HEK293 (cell line): ENCODE measurements around the gene TYRP1.

ENCODE experiments used
- CTCF ChIA-PET: fragments of 350-600 bp; formaldehyde crosslinking; extraction: SDS; loops from one replicate; lab custom pipeline; 2021; ENCODE audit warnings: antibody characterized with exemption; lab: Yijun Ruan, JAX
- POLR2A ChIA-PET: fragments of 300-600 bp; formaldehyde crosslinking; extraction: SDS; loops from one replicate; lab custom pipeline; 2020; ENCODE audit warnings: antibody characterized with exemption, inconsistent platforms; lab: Yijun Ruan, JAX
- H3K27ac ChIP-seq: fragments of 200-500 bp; sonication (Bioruptor generic); 2 replicates; pipeline ENCODE4 v1.5.1; 2014; ENCODE audit warnings: low read depth, low read length, control low read depth, inconsistent platforms; ENCODE audit errors: extremely low read depth
- H3K36me3 ChIP-seq, 2 experiments: fragments of 200-500 bp in 1 of 2; sonication (Bioruptor generic) in 1 of 2; 1 replicate in 1 of 2; 2 replicates in 1 of 2; pipeline ENCODE4 v1.5.1; 2014 to 2017; ENCODE audit warnings: inconsistent platforms in 2 of 2, low read length in 2 of 2; ENCODE audit not compliant: control insufficient read depth in 2 of 2, insufficient read depth in 1 of 2
- H3K4me1 ChIP-seq: fragments of 200-500 bp; sonication (Bioruptor generic); 2 replicates; pipeline ENCODE4 v1.5.1; 2014; ENCODE audit warnings: mild to moderate bottlenecking, low read length, inconsistent platforms; ENCODE audit not compliant: control insufficient read depth, insufficient read depth
- H3K4me3 ChIP-seq: 2 replicates; pipeline ENCODE4 v1.5.1; 2011; ENCODE audit warnings: low read depth, mild to moderate bottlenecking, control low read depth, low read length, moderate library complexity
- H3K9me3 ChIP-seq: fragments of 200-500 bp; sonication (Bioruptor generic); 2 replicates; pipeline ENCODE4 v1.5.1; 2014; ENCODE audit warnings: low read depth, low read length, inconsistent platforms; ENCODE audit not compliant: control insufficient read depth, insufficient read depth
- KLF16 ChIP-seq: fragments of 450-650 bp; formaldehyde crosslinking; IDR thresholded peaks from 2 replicates; pipeline ENCODE4 v1.5.1; 2017; ENCODE audit warnings: missing biosample characterization, missing genetic modification characterization
- TCF7L2 ChIP-seq: IDR thresholded peaks from 2 replicates; pipeline ENCODE4 v1.6.1; 2011; ENCODE audit warnings: low read depth, mild to moderate bottlenecking, inconsistent platforms, low read length, moderate library complexity, borderline replicate concordance
- ZBTB49 ChIP-seq: fragments of 450-650 bp; formaldehyde crosslinking; IDR thresholded peaks from 2 replicates; pipeline ENCODE4 v1.5.1; 2016; ENCODE audit warnings: missing biosample characterization, missing genetic modification characterization, low read depth
- ZEB2 ChIP-seq: fragments of 450-650 bp; formaldehyde crosslinking; IDR thresholded peaks from 2 replicates; pipeline ENCODE4 v1.5.1; 2016; ENCODE audit warnings: missing biosample characterization, missing genetic modification characterization
- ZFHX2 ChIP-seq: fragments of 450-650 bp; formaldehyde crosslinking; conservative IDR thresholded peaks from 2 replicates; pipeline ENCODE4 v1.5.1; 2016; ENCODE audit warnings: missing biosample characterization, missing genetic modification characterization
- ZNF184 ChIP-seq: fragments of 450-650 bp; IDR thresholded peaks from 2 replicates; pipeline ENCODE4 v1.5.1; 2018; ENCODE audit warnings: missing biosample characterization, mild to moderate bottlenecking, missing genetic modification characterization
- ZNF302 ChIP-seq: fragments of 450-650 bp; formaldehyde crosslinking; IDR thresholded peaks from 2 replicates; pipeline ENCODE4 v1.5.1; 2016; ENCODE audit warnings: missing biosample characterization, missing genetic modification characterization, low read depth
- ZNF335 ChIP-seq: fragments of 450-650 bp; formaldehyde crosslinking; conservative IDR thresholded peaks from 2 replicates; pipeline ENCODE4 v1.5.1; 2016; ENCODE audit warnings: missing biosample characterization, missing genetic modification characterization
- ZNF473 ChIP-seq: fragments of 450-650 bp; formaldehyde crosslinking; IDR thresholded peaks from 2 replicates; pipeline ENCODE4 v1.5.1; 2017; ENCODE audit warnings: missing biosample characterization, missing genetic modification characterization
- ZNF510 ChIP-seq: fragments of 450-650 bp; formaldehyde crosslinking; IDR thresholded peaks from 2 replicates; pipeline ENCODE4 v1.5.1; 2018; ENCODE audit warnings: mild to moderate bottlenecking, missing genetic modification characterization, missing biosample characterization; ENCODE audit not compliant: insufficient replicate concordance
- ZNF529 ChIP-seq: fragments of 450-650 bp; formaldehyde crosslinking; IDR thresholded peaks from 2 replicates; pipeline ENCODE4 v1.5.1; 2017; ENCODE audit warnings: missing genetic modification characterization, missing biosample characterization; ENCODE audit not compliant: insufficient replicate concordance
- ZNF596 ChIP-seq: fragments of 450-650 bp; IDR thresholded peaks from 2 replicates; pipeline ENCODE4 v1.5.0; 2018; ENCODE audit warnings: missing biosample characterization, mild to moderate bottlenecking, missing genetic modification characterization, moderate library complexity
- ZNF623 ChIP-seq: fragments of 450-650 bp; formaldehyde crosslinking; IDR thresholded peaks from 2 replicates; pipeline ENCODE4 v1.5.1; 2016; ENCODE audit warnings: missing biosample characterization, missing genetic modification characterization
- ZNF626 ChIP-seq: fragments of 450-650 bp; sonication (Bioruptor Pico); formaldehyde crosslinking; IDR thresholded peaks from 2 replicates; pipeline ENCODE4 v1.5.1; 2018; ENCODE audit warnings: missing biosample characterization, missing genetic modification characterization, inconsistent platforms
- ZNF791 ChIP-seq: fragments of 450-650 bp; formaldehyde crosslinking; IDR thresholded peaks from 2 replicates; pipeline ENCODE4 v1.5.1; 2016; ENCODE audit warnings: missing biosample characterization, missing genetic modification characterization
- TF ChIP-seq, protein P1 (sequence below): fragments of 450-650 bp; formaldehyde crosslinking; IDR thresholded peaks from 2 replicates; pipeline ENCODE4 v1.5.1; 2016; ENCODE audit warnings: missing biosample characterization, missing genetic modification characterization, low read depth
- TF ChIP-seq, protein P2 (sequence below): fragments of 450-650 bp; formaldehyde crosslinking; IDR thresholded peaks from 2 replicates; pipeline ENCODE4 v1.5.1; 2017; ENCODE audit warnings: missing biosample characterization, missing genetic modification characterization
- TF ChIP-seq, protein P3 (sequence below): fragments of 450-650 bp; formaldehyde crosslinking; conservative IDR thresholded peaks from 2 replicates; pipeline ENCODE4 v1.5.1; 2016; ENCODE audit warnings: low read depth, missing biosample characterization, missing genetic modification characterization

The TYRP1 gene

DNA sequence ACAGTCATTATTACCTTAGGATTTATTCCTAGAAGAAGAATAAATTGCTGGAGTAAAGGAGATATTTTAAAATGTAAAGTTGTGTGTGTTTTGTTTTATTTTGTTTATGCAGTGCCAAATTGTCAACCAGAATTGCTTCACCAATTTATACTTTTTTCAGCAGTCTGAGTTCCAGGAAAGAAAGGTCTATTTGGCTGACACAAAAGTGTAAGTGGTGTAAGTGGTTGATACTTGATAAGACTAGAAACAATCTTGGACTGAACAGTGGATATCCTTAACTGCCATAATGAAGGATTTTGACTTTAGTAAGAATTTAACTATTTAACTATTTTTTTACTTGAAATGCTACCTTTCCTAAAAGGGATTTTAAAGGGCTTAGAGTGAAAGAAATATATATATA, 37.7 kb downstream of the TYRP1 start:
- TF ChIP-seq, protein P1, sequence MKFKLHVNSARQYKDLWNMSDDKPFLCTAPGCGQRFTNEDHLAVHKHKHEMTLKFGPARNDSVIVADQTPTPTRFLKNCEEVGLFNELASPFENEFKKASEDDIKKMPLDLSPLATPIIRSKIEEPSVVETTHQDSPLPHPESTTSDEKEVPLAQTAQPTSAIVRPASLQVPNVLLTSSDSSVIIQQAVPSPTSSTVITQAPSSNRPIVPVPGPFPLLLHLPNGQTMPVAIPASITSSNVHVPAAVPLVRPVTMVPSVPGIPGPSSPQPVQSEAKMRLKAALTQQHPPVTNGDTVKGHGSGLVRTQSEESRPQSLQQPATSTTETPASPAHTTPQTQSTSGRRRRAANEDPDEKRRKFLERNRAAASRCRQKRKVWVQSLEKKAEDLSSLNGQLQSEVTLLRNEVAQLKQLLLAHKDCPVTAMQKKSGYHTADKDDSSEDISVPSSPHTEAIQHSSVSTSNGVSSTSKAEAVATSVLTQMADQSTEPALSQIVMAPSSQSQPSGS (tag by site-specific recombination): no peak
- TF ChIP-seq ZNF510 (no peak), ZNF529 (tag by site-specific recombination) (no peak)
- Histone ChIP-seq H3K27ac (no peak overlapping the region), H3K9me3 (no peaks in the 10 kb centered on the region), H3K4me1 (no peaks in the 10 kb centered on the region), H3K4me3 (no peak overlapping the region), H3K36me3 (no peaks in the 10 kb centered on the region)
- ChIA-PET CTCF (interaction anchor here (0.8 kb wide), 1 partner anchor 89 kb away, joined by 4 read pairs; no protein-coding TSS in a partner anchor), POLR2A (no interaction called here)

GRCh38 chr9:12732971-12733370, 39.8 kb downstream of the TYRP1 start:
- ChIA-PET POLR2A (no interaction called here), CTCF (interaction anchor here (0.8 to 3.2 kb wide), 4 partner anchors 8 to 152 kb away, joined by 3 to 15 read pairs (median 4); no protein-coding TSS in a partner anchor)
- H3K36me3 ChIP-seq: no peaks in the 10 kb centered on the region
- TF ChIP-seq ZNF473: no peak
- TF ChIP-seq ZBTB49 (tag by site-specific recombination): no peak
- no peak for TF ChIP-seq KLF16
- no peak for TF ChIP-seq ZEB2 (tag by site-specific recombination)
- no peak for TF ChIP-seq ZNF596 (tag by site-specific recombination)
- TF ChIP-seq ZNF626: no peak
- TF ChIP-seq ZNF510: no peak
- no peak for TF ChIP-seq ZNF184 (tag by site-specific recombination)
- TF ChIP-seq, protein P2, sequence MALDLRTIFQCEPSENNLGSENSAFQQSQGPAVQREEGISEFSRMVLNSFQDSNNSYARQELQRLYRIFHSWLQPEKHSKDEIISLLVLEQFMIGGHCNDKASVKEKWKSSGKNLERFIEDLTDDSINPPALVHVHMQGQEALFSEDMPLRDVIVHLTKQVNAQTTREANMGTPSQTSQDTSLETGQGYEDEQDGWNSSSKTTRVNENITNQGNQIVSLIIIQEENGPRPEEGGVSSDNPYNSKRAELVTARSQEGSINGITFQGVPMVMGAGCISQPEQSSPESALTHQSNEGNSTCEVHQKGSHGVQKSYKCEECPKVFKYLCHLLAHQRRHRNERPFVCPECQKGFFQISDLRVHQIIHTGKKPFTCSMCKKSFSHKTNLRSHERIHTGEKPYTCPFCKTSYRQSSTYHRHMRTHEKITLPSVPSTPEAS (tag by site-specific recombination): no peak
- TF ChIP-seq, protein P3, sequence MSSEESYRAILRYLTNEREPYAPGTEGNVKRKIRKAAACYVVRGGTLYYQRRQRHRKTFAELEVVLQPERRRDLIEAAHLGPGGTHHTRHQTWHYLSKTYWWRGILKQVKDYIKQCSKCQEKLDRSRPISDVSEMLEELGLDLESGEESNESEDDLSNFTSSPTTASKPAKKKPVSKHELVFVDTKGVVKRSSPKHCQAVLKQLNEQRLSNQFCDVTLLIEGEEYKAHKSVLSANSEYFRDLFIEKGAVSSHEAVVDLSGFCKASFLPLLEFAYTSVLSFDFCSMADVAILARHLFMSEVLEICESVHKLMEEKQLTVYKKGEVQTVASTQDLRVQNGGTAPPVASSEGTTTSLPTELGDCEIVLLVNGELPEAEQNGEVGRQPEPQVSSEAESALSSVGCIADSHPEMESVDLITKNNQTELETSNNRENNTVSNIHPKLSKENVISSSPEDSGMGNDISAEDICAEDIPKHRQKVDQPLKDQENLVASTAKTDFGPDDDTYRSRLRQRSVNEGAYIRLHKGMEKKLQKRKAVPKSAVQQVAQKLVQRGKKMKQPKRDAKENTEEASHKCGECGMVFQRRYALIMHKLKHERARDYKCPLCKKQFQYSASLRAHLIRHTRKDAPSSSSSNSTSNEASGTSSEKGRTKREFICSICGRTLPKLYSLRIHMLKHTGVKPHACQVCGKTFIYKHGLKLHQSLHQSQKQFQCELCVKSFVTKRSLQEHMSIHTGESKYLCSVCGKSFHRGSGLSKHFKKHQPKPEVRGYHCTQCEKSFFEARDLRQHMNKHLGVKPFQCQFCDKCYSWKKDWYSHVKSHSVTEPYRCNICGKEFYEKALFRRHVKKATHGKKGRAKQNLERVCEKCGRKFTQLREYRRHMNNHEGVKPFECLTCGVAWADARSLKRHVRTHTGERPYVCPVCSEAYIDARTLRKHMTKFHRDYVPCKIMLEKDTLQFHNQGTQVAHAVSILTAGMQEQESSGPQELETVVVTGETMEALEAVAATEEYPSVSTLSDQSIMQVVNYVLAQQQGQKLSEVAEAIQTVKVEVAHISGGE: no peak
- TF ChIP-seq ZFHX2: no peak
- no peak for TF ChIP-seq ZNF623 (tag by site-specific recombination)
- TF ChIP-seq ZNF302 (tag by site-specific recombination): no peak
- TF ChIP-seq TCF7L2: no peak
- TF ChIP-seq ZNF335 (tag by site-specific recombination): no peak
- no peak for TF ChIP-seq ZNF791 (tag by site-specific recombination)
- no peak overlapping the region for H3K27ac ChIP-seq
- no peak overlapping the region for H3K4me3 ChIP-seq
- H3K4me1 ChIP-seq: no peaks in the 10 kb centered on the region
- no peaks in the 10 kb centered on the region for H3K9me3 ChIP-seq
